Vagina (tissue), 2 donors: ENCODE results near the gene FAM151B.

Source experiments
- CTCF ChIP-seq, 3 experiments: fragments of 450-650 bp in 2 of 3; fragments of 200-600 bp in 1 of 3; sonication (generic) in 1 of 3; IDR thresholded peaks; one replicate each; pipeline ENCODE4 v1.5.1; 2017 to 2019; ENCODE audit warnings: antibody characterized with exemption in 3 of 3, mild to moderate bottlenecking in 2 of 3, moderate library complexity in 2 of 3
- POLR2A ChIP-seq, 2 donors: fragments of 450-650 bp; IDR thresholded peaks; one replicate each; pipeline ENCODE4 v1.6.1; 2017; ENCODE audit warnings: antibody characterized with exemption in 2 of 2, mild to moderate bottlenecking in 2 of 2, moderate library complexity in 2 of 2
- POLR2AphosphoS5 ChIP-seq, 2 donors: sonication (generic); formaldehyde crosslinking; IDR thresholded peaks; one replicate each; pipeline ENCODE4 v1.9.0; 2017; ENCODE audit warnings: antibody characterized with exemption in 2 of 2, mild to moderate bottlenecking in 2 of 2, low read depth in 1 of 2; ENCODE audit not compliant: insufficient read depth in 1 of 2

- no peak for TF ChIP-seq POLR2A (IDR thresholded peaks at IDR 0.05)
- TF ChIP-seq CTCF (IDR thresholded peaks at IDR 0.05): no peak
- TF ChIP-seq POLR2AphosphoS5 (IDR thresholded peaks at IDR 0.05; ENCODE audit: insufficient read depth in 1 of 2, low read depth in 1 of 2): no peak
These were observed 14.9 kb downstream of the FAM151B start for GRCh38 chr5:80502800-80503199.
